HTR-8/SVneo (cell line): ENCODE measurements around the gene COL25A1.

Experiments
- DNase-seq: peaks from one replicate; pipeline ENCODE4 v3.0.0; 2011; ENCODE audit warnings: low spot score, mixed read lengths; ENCODE audit not compliant: insufficient read length
- FAIRE-seq: peaks from 2 replicates; lab custom pipeline; 2011; peaks lifted over from hg19 to GRCh38; lab: Jason Lieb, UNC

Gene COL25A1

GRCh38 chr4:108804648-108805273 is 497.7 kb downstream of the COL25A1 start:
- DNase-seq (no peak), FAIRE-seq (no peak)

GRCh38 chr4:108799306-108799705 is 503.2 kb downstream of the COL25A1 start:
- FAIRE-seq (no peak), DNase-seq (no peak)

- FAIRE-seq (no peak), DNase-seq (no peak)
These were observed 506.3 kb downstream of the COL25A1 start for GRCh38 chr4:108796173-108796572.

GRCh38 chr4:108795733-108796132 is 506.7 kb downstream of the COL25A1 start:
- FAIRE-seq (no peak), DNase-seq (no peak)

- FAIRE-seq, result no peak
- DNase-seq, result no peak
These were observed 508.3 kb downstream of the COL25A1 start for GRCh38 chr4:108794136-108794535.

- FAIRE-seq (no peak), DNase-seq (no peak)
These were observed 509.0 kb downstream of the COL25A1 start for GRCh38 chr4:108793415-108793814.

GRCh38 chr4:108788731-108789130 is 513.7 kb downstream of the COL25A1 start:
- no peak for FAIRE-seq
- DNase-seq, result no peak

GRCh38 chr4:108787724-108788123 is 514.7 kb downstream of the COL25A1 start:
- FAIRE-seq, result no peak

GRCh38 chr4:108787106-108787505 is 515.4 kb downstream of the COL25A1 start:
- DNase-seq (no peak), FAIRE-seq (no peak)

More at GRCh38 chr4:108787724-108788123, 514.7 kb downstream of the COL25A1 start:
- no peak for DNase-seq

GRCh38 chr4:108786351-108786750 is 516.1 kb downstream of the COL25A1 start:
- DNase-seq (no peak), FAIRE-seq (no peak)

GRCh38 chr4:108783665-108784463 is 518.6 kb downstream of the COL25A1 start:
- peak; percentile 7 for DNase-seq
- no peak for FAIRE-seq

GRCh38 chr4:108779958-108780357 is 522.5 kb downstream of the COL25A1 start:
- FAIRE-seq, result no peak
- no peak for DNase-seq

- no peak for DNase-seq
- FAIRE-seq, result no peak
These were observed 525.1 kb downstream of the COL25A1 start for GRCh38 chr4:108777388-108777787.

GRCh38 chr4:108775921-108776320 is 526.5 kb downstream of the COL25A1 start:
- FAIRE-seq (no peak), DNase-seq (no peak)

- DNase-seq (no peak), FAIRE-seq (no peak)
These were observed 527.5 kb downstream of the COL25A1 start for GRCh38 chr4:108774809-108775530.

GRCh38 chr4:108772402-108772801 is 530.1 kb downstream of the COL25A1 start:
- no peak for FAIRE-seq
- DNase-seq, result no peak

- FAIRE-seq (no peak), DNase-seq (no peak)
These were observed 536.4 kb downstream of the COL25A1 start for GRCh38 chr4:108766058-108766457.

- DNase-seq, result no peak
- no peak for FAIRE-seq
These were observed 538.5 kb downstream of the COL25A1 start for GRCh38 chr4:108763986-108764385.

- DNase-seq (no peak), FAIRE-seq (no peak)
These were observed 539.2 kb downstream of the COL25A1 start for GRCh38 chr4:108763226-108763593.

- FAIRE-seq (no peak), DNase-seq (no peak)
These were observed 539.8 kb downstream of the COL25A1 start, which contains the start of gene ETNPPL for GRCh38 chr4:108762559-108763225. Gene ETNPPL (minus strand): TSS chr4:108763053. CDS start chr4:108762898, 155 bp downstream.
